ENCODE measurements around the gene AP3D1.
"Not testable (repeated sequence)": the region's sequence is repeated elsewhere in the genome, so short reads cannot be mapped to it uniquely, and the experiment has no call there.

AP3D1 gene

GRCh38 chr19:2089001-2089711 lies 62.2 kb downstream of the AP3D1 start:
- peaks cover 4% of the 10 kb centered on the region for H3K27me3 Mint-ChIP-seq (ENCODE audit: low read depth)
- H3K36me3 Mint-ChIP-seq (ENCODE audit: low read depth): peaks cover 30% of the 10 kb centered on the region
- H3K4me1 Mint-ChIP-seq (ENCODE audit: low read depth): peaks cover 60% of the 10 kb centered on the region
- H3K27ac Mint-ChIP-seq: peak overlapping the region; percentile 90
- peak overlapping the region; percentile 42 for H3K4me3 Mint-ChIP-seq
- no peaks in the 10 kb centered on the region for H3K9me3 Mint-ChIP-seq

- H3K36me3 Mint-ChIP-seq (ENCODE audit: low read depth): peaks cover 34% of the 10 kb centered on the region
- peak overlapping the region; percentile 90 for H3K27ac Mint-ChIP-seq
- peaks cover 56% of the 10 kb centered on the region for H3K4me1 Mint-ChIP-seq (ENCODE audit: low read depth)
Measured at GRCh38 chr19:2087621-2088100, 63.7 kb downstream of the AP3D1 start.

GRCh38 chr19:2086695-2087620 lies 64.4 kb downstream of the AP3D1 start:
- H3K9me3 Mint-ChIP-seq: not testable (repeated sequence)
- Mint-ChIP-seq H3K4me1 (ENCODE audit: low read depth) (peaks cover 59% of the 10 kb centered on the region), H3K36me3 (ENCODE audit: low read depth) (peaks cover 40% of the 10 kb centered on the region)

More at GRCh38 chr19:2087621-2088100, 63.7 kb downstream of the AP3D1 start:
- peak overlapping the region; percentile 72 for H3K4me3 Mint-ChIP-seq
- no peaks in the 10 kb centered on the region for H3K9me3 Mint-ChIP-seq
- peaks cover 4% of the 10 kb centered on the region for H3K27me3 Mint-ChIP-seq (ENCODE audit: low read depth)

GRCh38 chr19:2084993-2085720 lies 66.2 kb downstream of the AP3D1 start:
- Mint-ChIP-seq H3K4me3 (peak overlapping the region; percentile 98), H3K36me3 (ENCODE audit: low read depth) (peaks cover 45% of the 10 kb centered on the region), H3K4me1 (ENCODE audit: low read depth) (peaks cover 61% of the 10 kb centered on the region), H3K9me3 (no peaks in the 10 kb centered on the region), H3K27ac (peak overlapping the region; percentile 99), H3K27me3 (ENCODE audit: low read depth) (peaks cover 4% of the 10 kb centered on the region)

More at GRCh38 chr19:2086695-2087620, 64.4 kb downstream of the AP3D1 start:
- H3K27me3 Mint-ChIP-seq (ENCODE audit: low read depth): not testable (repeated sequence)
- peak overlapping the region; percentile 90 for H3K27ac Mint-ChIP-seq
- H3K4me3 Mint-ChIP-seq: peak overlapping the region; percentile 72

DNA sequence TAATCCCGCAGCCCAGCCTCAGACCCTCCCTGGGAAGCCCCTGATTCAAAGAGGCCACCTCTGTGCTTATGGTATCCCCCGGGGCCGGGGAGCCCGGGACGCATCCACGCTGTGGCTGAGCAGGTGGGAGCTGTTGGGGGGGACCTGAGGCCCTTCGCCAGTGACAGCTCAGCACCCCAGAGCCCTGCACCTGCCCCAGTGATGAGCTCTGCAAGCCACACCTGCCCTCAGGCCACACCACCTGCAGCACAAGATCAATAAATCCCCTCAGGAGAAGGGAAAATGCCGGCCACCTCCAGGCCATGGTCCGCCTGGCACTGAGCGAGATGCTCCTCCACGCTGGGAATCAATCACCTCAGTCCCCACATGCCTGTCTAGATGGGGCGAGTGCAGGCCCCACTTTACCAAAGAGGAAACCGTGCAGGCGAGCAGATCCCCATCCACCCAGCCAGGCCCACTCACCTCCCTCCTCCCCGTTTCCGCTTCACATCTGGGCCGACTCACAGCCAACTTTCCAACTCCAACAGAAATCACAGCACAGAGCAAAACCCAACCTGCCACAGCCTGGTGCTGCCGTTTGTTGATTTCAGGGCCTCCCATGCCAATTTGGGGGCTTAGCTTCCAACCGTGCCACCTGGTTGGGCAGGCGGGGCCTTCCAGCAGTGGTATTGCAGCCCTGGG lies 68.1 kb downstream of the AP3D1 start:
- H3K36me3 Mint-ChIP-seq (ENCODE audit: low read depth): peaks cover 47% of the 10 kb centered on the region
- H3K9me3 Mint-ChIP-seq: no peaks in the 10 kb centered on the region
- H3K27me3 Mint-ChIP-seq (ENCODE audit: low read depth): peaks cover 4% of the 10 kb centered on the region
- peak overlapping the region; percentile 99 for H3K27ac Mint-ChIP-seq
- peak overlapping the region; percentile 98 for H3K4me3 Mint-ChIP-seq
- H3K4me1 Mint-ChIP-seq (ENCODE audit: low read depth): peaks cover 53% of the 10 kb centered on the region

GRCh38 chr19:2081873-2082810 lies 69.2 kb downstream of the AP3D1 start:
- H3K36me3 Mint-ChIP-seq (ENCODE audit: low read depth): peaks cover 44% of the 10 kb centered on the region
- no peaks in the 10 kb centered on the region for H3K9me3 Mint-ChIP-seq
- H3K27me3 Mint-ChIP-seq (ENCODE audit: low read depth): peaks cover 4% of the 10 kb centered on the region
- H3K27ac Mint-ChIP-seq: peak overlapping the region; percentile 99
- H3K4me3 Mint-ChIP-seq: peak overlapping the region; percentile 98
- peaks cover 41% of the 10 kb centered on the region for H3K4me1 Mint-ChIP-seq (ENCODE audit: low read depth)

DNA sequence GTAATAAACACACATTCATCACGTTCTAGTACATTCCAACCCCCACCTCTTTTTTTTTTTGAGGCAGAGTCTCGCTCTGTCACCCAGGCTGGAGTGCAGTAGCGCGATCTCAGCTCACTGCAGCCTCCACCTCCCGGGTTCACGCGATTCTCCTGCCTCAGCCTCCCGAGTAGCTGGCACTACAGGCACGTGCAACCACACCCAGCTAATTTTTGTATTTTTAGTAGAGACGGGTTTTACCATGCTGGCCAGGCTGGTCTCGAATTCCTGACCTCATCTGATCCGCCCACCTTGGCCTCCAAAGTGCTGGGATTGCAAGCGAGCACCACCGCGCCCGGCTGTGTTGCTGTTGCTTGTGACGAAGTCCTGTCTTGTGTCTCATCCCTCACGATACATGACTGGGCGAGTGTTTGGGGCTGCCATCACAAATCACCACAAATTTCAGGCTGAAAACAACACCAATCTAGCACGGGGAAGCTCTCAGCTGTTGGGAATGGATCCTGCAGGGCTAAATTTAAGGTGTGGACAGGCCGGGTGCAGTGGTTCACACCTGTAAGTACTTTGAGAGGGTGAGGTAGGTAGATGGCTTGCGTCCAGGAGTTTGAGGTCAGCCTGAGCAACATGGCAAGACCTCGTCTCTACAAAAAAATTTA lies 70.9 kb downstream of the AP3D1 start:
- Mint-ChIP-seq H3K4me1 (ENCODE audit: low read depth) (peaks cover 32% of the 10 kb centered on the region), H3K4me3 (peak overlapping the region; percentile 66), H3K27ac (peak overlapping the region; percentile 76), H3K36me3 (ENCODE audit: low read depth) (peaks cover 44% of the 10 kb centered on the region), H3K27me3 (ENCODE audit: low read depth) (peaks cover 3% of the 10 kb centered on the region), H3K9me3 (no peaks in the 10 kb centered on the region)

- Mint-ChIP-seq H3K27me3 (ENCODE audit: low read depth) (no peaks in the 10 kb centered on the region), H3K4me1 (ENCODE audit: low read depth) (peaks cover 27% of the 10 kb centered on the region), H3K9me3 (no peaks in the 10 kb centered on the region), H3K4me3 (peak overlapping the region; percentile 66), H3K36me3 (ENCODE audit: low read depth) (peaks cover 40% of the 10 kb centered on the region), H3K27ac (peak overlapping the region; percentile 71)
Measured at GRCh38 chr19:2079865-2080301, 71.5 kb downstream of the AP3D1 start.

DNA sequence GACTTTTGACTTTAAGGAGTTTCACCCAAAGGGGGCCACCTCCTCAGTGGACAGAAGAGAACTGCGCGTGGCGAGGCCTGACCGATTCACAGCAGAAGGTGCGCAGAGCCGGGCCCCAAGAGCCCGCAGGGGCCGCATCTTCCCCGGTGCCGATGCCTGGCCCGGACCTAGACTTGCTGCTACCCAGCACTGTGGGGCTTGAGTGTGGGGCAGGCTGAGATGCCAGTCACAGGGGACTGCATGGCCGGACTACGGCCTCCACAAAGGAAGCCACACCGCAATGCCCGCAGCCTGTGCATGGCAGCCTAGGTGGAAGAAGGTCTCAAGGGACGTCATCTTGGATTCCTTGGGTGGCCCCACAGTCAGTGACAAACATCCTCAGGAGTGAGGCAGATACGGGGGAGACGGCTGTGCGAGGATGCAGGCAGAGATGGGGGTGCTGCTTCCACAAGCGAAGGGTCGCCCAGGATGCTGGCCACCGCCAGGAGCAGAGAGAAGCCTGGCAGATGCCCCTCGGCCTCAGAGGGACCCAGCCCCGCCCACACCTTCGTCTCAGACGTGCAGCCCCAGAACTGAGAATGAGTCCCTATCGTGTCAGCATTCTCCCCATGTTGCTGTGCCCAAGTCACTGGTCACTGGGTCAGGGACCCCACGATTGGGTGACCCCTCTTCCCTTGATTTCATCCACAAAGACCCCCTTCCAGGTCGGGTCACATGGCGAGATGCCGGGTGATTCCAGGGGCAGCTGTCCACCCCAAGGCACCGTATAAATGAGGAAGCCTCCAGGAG lies 72.1 kb downstream of the AP3D1 start:
- Mint-ChIP-seq H3K4me3 (peak overlapping the region; percentile 34), H3K36me3 (ENCODE audit: low read depth) (peaks cover 38% of the 10 kb centered on the region), H3K9me3 (no peaks in the 10 kb centered on the region), H3K27ac (peak overlapping the region; percentile 71), H3K4me1 (ENCODE audit: low read depth) (peaks cover 30% of the 10 kb centered on the region), H3K27me3 (ENCODE audit: low read depth) (no peaks in the 10 kb centered on the region)

DNA sequence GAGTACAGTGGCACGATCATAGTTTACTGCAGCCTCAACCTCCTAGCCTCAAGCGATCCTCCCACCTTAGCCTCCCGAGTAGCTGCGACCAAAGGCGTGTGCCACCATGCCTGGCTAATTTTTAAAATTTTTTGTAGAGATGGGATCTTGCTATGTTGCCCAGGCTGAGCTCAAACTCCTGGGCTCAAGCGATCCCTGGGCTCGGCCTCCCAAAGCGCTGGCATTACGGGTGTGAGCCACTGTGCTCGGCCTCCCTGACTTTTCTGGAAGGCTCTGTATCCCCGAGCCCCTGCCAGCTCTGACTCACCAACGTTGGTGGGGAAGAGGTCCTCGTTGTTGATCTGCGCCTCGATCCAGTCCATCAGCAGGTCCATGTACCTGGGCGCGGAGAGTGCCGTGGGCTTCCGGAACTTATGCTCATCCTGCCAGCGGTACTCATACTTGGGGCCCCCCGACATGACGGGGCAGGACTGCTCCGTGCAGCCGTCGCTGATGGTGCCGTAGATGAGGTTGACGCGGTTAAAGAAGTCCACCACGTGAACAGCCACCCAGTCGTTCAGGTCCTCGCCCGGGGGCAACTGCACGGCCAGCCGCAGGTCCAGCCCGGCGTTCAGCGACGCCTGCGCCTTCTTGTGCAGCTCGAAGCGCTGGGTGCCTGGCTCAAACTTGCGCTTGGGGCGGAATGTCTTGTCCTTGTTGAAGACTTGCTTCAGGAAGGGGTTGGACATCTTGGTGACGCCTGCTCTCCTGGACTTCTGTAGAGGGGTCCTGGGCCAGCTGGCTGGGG lies 73.3 kb downstream of the AP3D1 start:
- Mint-ChIP-seq H3K4me3 (no peak overlapping the region), H3K9me3 (no peaks in the 10 kb centered on the region), H3K4me1 (ENCODE audit: low read depth) (peaks cover 30% of the 10 kb centered on the region), H3K27ac (no peak overlapping the region), H3K27me3 (ENCODE audit: low read depth) (no peaks in the 10 kb centered on the region), H3K36me3 (ENCODE audit: low read depth) (peaks cover 37% of the 10 kb centered on the region)

DNA sequence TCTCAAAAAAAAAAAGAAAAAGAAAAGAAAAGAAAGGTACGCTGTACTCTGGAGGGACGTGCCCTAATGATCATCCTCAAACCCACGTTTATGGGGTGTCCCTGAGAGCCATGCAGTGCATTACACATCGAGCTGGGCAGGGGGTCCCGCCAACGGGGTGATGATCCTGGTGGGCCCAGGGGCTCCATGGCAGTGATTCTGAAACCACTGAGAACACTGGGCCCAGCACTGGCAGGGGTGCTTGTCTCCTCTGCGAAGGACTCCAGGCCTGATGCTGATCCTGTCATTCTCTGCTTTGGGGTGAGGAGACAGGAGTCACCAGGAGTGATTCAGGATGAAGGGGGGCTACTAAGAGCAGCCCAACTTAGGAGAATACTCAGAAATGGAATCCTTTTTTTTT lies 74.0 kb downstream of the AP3D1 start:
- Mint-ChIP-seq H3K27ac (no peak overlapping the region), H3K4me1 (ENCODE audit: low read depth) (peaks cover 33% of the 10 kb centered on the region), H3K4me3 (no peak overlapping the region), H3K9me3 (no peaks in the 10 kb centered on the region), H3K27me3 (ENCODE audit: low read depth) (no peaks in the 10 kb centered on the region), H3K36me3 (ENCODE audit: low read depth) (peaks cover 37% of the 10 kb centered on the region)
